ENCODE results near the gene PRKAA1. TPM values are rescaled to one million over a fixed set of nuclear protein-coding genes. Genes with fewer than 3 reads are reported as not detected.

PRKAA1 gene
- total RNA-seq, 1 experiment from 2014 or later, result 31.2 TPM

GRCh38 chr5:40780858-40781257 is 17.3 kb downstream of the PRKAA1 start (continued):
- TF ChIP-seq FOXJ3 (CRISPR knock-in tag; IDR thresholded peaks at IDR 0.05; ENCODE audit: borderline replicate concordance), result no peak
- TF ChIP-seq SMAD3 (CRISPR knock-in tag; IDR thresholded peaks at IDR 0.05; ENCODE audit: borderline replicate concordance), result no peak
- no peak for TF ChIP-seq ATF6 (CRISPR knock-in tag; IDR thresholded peaks at IDR 0.05)
- no peak for TF ChIP-seq ZNF396 (CRISPR knock-in tag; IDR thresholded peaks at IDR 0.05; ENCODE audit: borderline replicate concordance)

GRCh38 chr5:40780199-40780598 is 18.0 kb downstream of the PRKAA1 start:
- TF ChIP-seq NR3C1 (CRISPR knock-in tag; conservative IDR thresholded peaks at IDR 0.05; ENCODE audit: low read depth) (no peak), ETV6 (CRISPR knock-in tag; IDR thresholded peaks at IDR 0.05) (no peak), SP1 (CRISPR knock-in tag; conservative IDR thresholded peaks at IDR 0.05) (no peak)
- no peak overlapping the region for H3K27ac Mint-ChIP-seq
- H3K9me3 Mint-ChIP-seq, result no peaks in the 10 kb centered on the region
- H3K4me1 Mint-ChIP-seq, result 0 out of 2 replicates have a peak, but pooled peaks cover 4% of the 10 kb centered on the region
- ChIA-PET POLR2A (no interaction called here), CTCF (no interaction called here)
- no peak overlapping the region for H3K4me3 Mint-ChIP-seq
- ATAC-seq (no peak), DNase-seq (ENCODE audit: low spot score) (no peak)
- peaks cover 14% of the 10 kb centered on the region for H3K36me3 Mint-ChIP-seq
- H3K27me3 Mint-ChIP-seq (ENCODE audit: low read depth), result no peaks in the 10 kb centered on the region

GRCh38 chr5:40779561-40779960 is 18.6 kb downstream of the PRKAA1 start:
- Mint-ChIP-seq H3K27ac (no peak overlapping the region), H3K4me1 (0 out of 2 replicates have a peak, but pooled peaks cover 4% of the 10 kb centered on the region), H3K27me3 (ENCODE audit: low read depth) (no peaks in the 10 kb centered on the region), H3K4me3 (no peak overlapping the region), H3K9me3 (no peaks in the 10 kb centered on the region), H3K36me3 (peaks cover 17% of the 10 kb centered on the region)
- CTCF ChIA-PET, result no interaction called here
- no peak for DNase-seq (ENCODE audit: low spot score)
- ATAC-seq, result no peak
- POLR2A ChIA-PET, result no interaction called here
- TF ChIP-seq NFATC4 (CRISPR knock-in tag; IDR thresholded peaks at IDR 0.05), result no peak
- no peak for TF ChIP-seq ARID4B (CRISPR knock-in tag; IDR thresholded peaks at IDR 0.05; ENCODE audit: borderline replicate concordance)

GRCh38 chr5:40778133-40778532 is 20.0 kb downstream of the PRKAA1 start:
- no peaks in the 10 kb centered on the region for H3K27me3 Mint-ChIP-seq (ENCODE audit: low read depth)
- CTCF ChIA-PET, result no interaction called here
- no peak for TF ChIP-seq MLX (CRISPR knock-in tag; IDR thresholded peaks at IDR 0.05)
- TF ChIP-seq NFATC4 (CRISPR knock-in tag; IDR thresholded peaks at IDR 0.05), result no peak
- no peak for TF ChIP-seq GTF2I (CRISPR knock-in tag; conservative IDR thresholded peaks at IDR 0.05)
- no peak for TF ChIP-seq SMAD4 (CRISPR knock-in tag; IDR thresholded peaks at IDR 0.05)
- TF ChIP-seq FOXK1 (CRISPR knock-in tag; IDR thresholded peaks at IDR 0.05), result no peak
- no peak for TF ChIP-seq ZBTB21 (CRISPR knock-in tag; IDR thresholded peaks at IDR 0.05; ENCODE audit: borderline replicate concordance)
- no peak for TF ChIP-seq NFE2L1 (CRISPR knock-in tag; IDR thresholded peaks at IDR 0.05)
- no peak for TF ChIP-seq HMGA2 (CRISPR knock-in tag; IDR thresholded peaks at IDR 0.05)
- TF ChIP-seq ZMAT4 (CRISPR knock-in tag; IDR thresholded peaks at IDR 0.05), result no peak
- no peak for TF ChIP-seq RELA (CRISPR knock-in tag; IDR thresholded peaks at IDR 0.05; ENCODE audit: borderline replicate concordance)
- TF ChIP-seq RORB (CRISPR knock-in tag; IDR thresholded peaks at IDR 0.05), result no peak
- no peak for TF ChIP-seq ZNF512 (CRISPR knock-in tag; IDR thresholded peaks at IDR 0.05; ENCODE audit: borderline replicate concordance)
- no peak for TF ChIP-seq TP53 (CRISPR knock-in tag; IDR thresholded peaks at IDR 0.05)
- TF ChIP-seq PRRX2 (CRISPR knock-in tag; IDR thresholded peaks at IDR 0.05), result no peak

More at GRCh38 chr5:40778133-40778532, 20.0 kb downstream of the PRKAA1 start:
- Mint-ChIP-seq H3K4me3 (no peak overlapping the region), H3K36me3 (peaks cover 21% of the 10 kb centered on the region), H3K4me1 (no peaks in the 10 kb centered on the region), H3K27ac (no peak overlapping the region), H3K9me3 (no peaks in the 10 kb centered on the region)
- POLR2A ChIA-PET, result no interaction called here
- no peak for ATAC-seq
- no peak for DNase-seq (ENCODE audit: low spot score)

Data from WTC11 (cell line).